Neural cell (in vitro differentiated cells): ENCODE data around the gene NCOA7. TPM values are rescaled to one million over a fixed set of nuclear protein-coding genes. Genes with fewer than 3 reads are reported as not detected.

Experiments
- H2AFZ ChIP-seq: fragments of 200-600, 300-800 bp; sonication (generic), shearing (Covaris generic); 2 replicates; pipeline ENCODE4 v1.6.0; 2014; ENCODE audit warnings: low read depth, mild to moderate bottlenecking, antibody characterized with exemption, low read length, moderate library complexity
- H3F3A ChIP-seq: fragments of 200-600 bp; shearing (Covaris generic); 2 replicates; pipeline ENCODE4 v1.6.1; 2016; ENCODE audit warnings: mild to moderate bottlenecking, moderate library complexity, mixed read lengths, antibody characterized with exemption, low read length; ENCODE audit not compliant: insufficient read depth, poor library complexity, severe bottlenecking
- H3K27ac ChIP-seq: fragments of 200-600, 300-800 bp; sonication (generic), shearing (Covaris generic); 2 replicates; pipeline ENCODE4 v1.5.1; 2014; ENCODE audit warnings: mild to moderate bottlenecking, low read length, moderate library complexity
- H3K27me3 ChIP-seq: fragments of 300-800, 200-600 bp; sonication (generic), shearing (Covaris generic); 2 replicates; pipeline ENCODE4 v1.6.0; 2014; ENCODE audit warnings: mild to moderate bottlenecking, low read depth, low read length, moderate library complexity; ENCODE audit not compliant: insufficient read depth
- H3K36me3 ChIP-seq: fragments of 300-800, 200-600 bp; sonication (generic), shearing (Covaris generic); 2 replicates; pipeline ENCODE4 v1.5.1; 2014; ENCODE audit warnings: mild to moderate bottlenecking, antibody characterized with exemption, low read length, moderate library complexity; ENCODE audit not compliant: insufficient read depth
- H3K4me2 ChIP-seq: fragments of 300-800, 200-600 bp; sonication (generic), shearing (Covaris generic); 2 replicates; pipeline ENCODE4 v1.6.0; 2014; ENCODE audit warnings: mild to moderate bottlenecking, low read length
- H3K4me3 ChIP-seq: fragments of 300-800, 200-600 bp; sonication (generic), shearing (Covaris generic); 2 replicates; pipeline ENCODE4 v1.5.1; 2014; ENCODE audit warnings: mild to moderate bottlenecking, low read length, moderate library complexity
- H3K79me2 ChIP-seq: fragments of 200-600 bp; shearing (Covaris generic); replicated peaks from 2 replicates; pipeline ENCODE4 v1.6.0; 2014; ENCODE audit warnings: mild to moderate bottlenecking, low read length, moderate library complexity; ENCODE audit not compliant: insufficient read depth
- H3K9ac ChIP-seq: fragments of 300-800, 200-600 bp; sonication (generic), shearing (Covaris generic); 2 replicates; pipeline ENCODE4 v1.6.1; 2016; ENCODE audit warnings: mild to moderate bottlenecking, low read length, mixed read lengths
- H3K9me2 ChIP-seq: fragments of 200-600 bp; shearing (Covaris generic); 2 replicates; pipeline ENCODE4 v1.6.1; 2016; ENCODE audit warnings: mild to moderate bottlenecking, low read length, mixed read lengths; ENCODE audit not compliant: insufficient read depth
- H3K9me3 ChIP-seq: fragments of 200-600, 300-800 bp; sonication (generic), shearing (Covaris generic); 2 replicates; pipeline ENCODE4 v1.6.1; 2016; ENCODE audit warnings: mild to moderate bottlenecking, mixed run types, low read length, moderate library complexity, mixed read lengths
- H4K20me1 ChIP-seq: fragments of 200-600 bp; shearing (Covaris generic); 2 replicates; pipeline ENCODE4 v1.6.1; 2016; ENCODE audit warnings: mild to moderate bottlenecking, mixed run types; ENCODE audit not compliant: insufficient read depth
- EP300 ChIP-seq: fragments of 450-650 bp; conservative IDR thresholded peaks from 2 replicates; pipeline ENCODE4 v1.6.1; 2014; ENCODE audit warnings: antibody characterized with exemption, mild to moderate bottlenecking, moderate library complexity; ENCODE audit not compliant: poor library complexity, severe bottlenecking
- EZH2 ChIP-seq: fragments of 200-600, 300-800 bp; shearing (Covaris generic), sonication (generic); IDR thresholded peaks from 2 replicates; pipeline ENCODE4 v1.6.1; 2014; ENCODE audit warnings: antibody characterized with exemption, low read length, borderline replicate concordance, mild to moderate bottlenecking; ENCODE audit not compliant: insufficient read depth, poor library complexity, severe bottlenecking
- MXI1 ChIP-seq: fragments of 450-650 bp; conservative IDR thresholded peaks from 2 replicates; pipeline ENCODE4 v1.6.1; 2014; ENCODE audit warnings: antibody characterized with exemption, mild to moderate bottlenecking; ENCODE audit not compliant: poor library complexity, severe bottlenecking
- POLR2AphosphoS5 ChIP-seq: IDR thresholded peaks from 2 replicates; pipeline ENCODE4 v1.6.1; 2012
- RAD21 ChIP-seq: fragments of 450-650 bp; conservative IDR thresholded peaks from 2 replicates; pipeline ENCODE4 v1.6.1; 2014; ENCODE audit warnings: antibody characterized with exemption, mild to moderate bottlenecking, moderate library complexity
- SMC3 ChIP-seq: fragments of 450-650 bp; conservative IDR thresholded peaks from 2 replicates; pipeline ENCODE4 v1.6.1; 2014; ENCODE audit warnings: antibody characterized with exemption, mild to moderate bottlenecking, moderate library complexity; ENCODE audit not compliant: poor library complexity
- TAF1 ChIP-seq: IDR thresholded peaks from 2 replicates; pipeline ENCODE4 v1.6.1; 2012; ENCODE audit warnings: low read depth
- polyA plus RNA-seq: library from polyadenylated mRNA; depleted of rRNA; stranded (reverse); fragments of >200 nt; gene quantifications from 2 replicates; pipeline ENCODE4 v1.2.3, GENCODE V29; 2014
- TF ChIP-seq, protein P1 (sequence below): IDR thresholded peaks from 2 replicates; pipeline ENCODE4 v1.6.1; 2012; ENCODE audit warnings: borderline replicate concordance
- TF ChIP-seq, protein P2 (sequence below): fragments of 450-650 bp; IDR thresholded peaks from 2 replicates; pipeline ENCODE4 v1.5.1; 2014; ENCODE audit warnings: antibody characterized with exemption, mild to moderate bottlenecking, moderate library complexity; ENCODE audit not compliant: poor library complexity, severe bottlenecking

Gene NCOA7
- polyA plus RNA-seq, 1 donor from 2014 or later, result 17.1 TPM

DNA sequence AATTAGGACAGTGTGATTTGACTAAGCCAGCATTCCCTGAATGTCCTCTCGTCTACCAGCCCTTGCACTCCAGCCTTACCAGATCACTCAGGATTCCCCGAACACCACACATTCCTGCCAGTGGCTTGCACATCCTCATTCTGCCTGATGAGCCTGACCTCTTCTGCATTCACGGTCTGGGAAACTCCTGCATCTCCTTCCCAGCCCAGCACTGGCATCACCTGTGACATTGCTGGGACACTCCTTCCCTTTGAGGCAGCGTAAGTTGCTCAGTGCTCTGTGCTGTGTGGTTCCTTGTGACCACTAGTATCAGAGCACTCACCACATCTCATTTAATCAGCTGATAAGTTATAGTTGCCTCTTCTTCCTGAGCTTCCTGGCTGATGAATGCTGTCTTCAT, 17.3 kb downstream of the NCOA7 start:
- TF ChIP-seq, protein P1, sequence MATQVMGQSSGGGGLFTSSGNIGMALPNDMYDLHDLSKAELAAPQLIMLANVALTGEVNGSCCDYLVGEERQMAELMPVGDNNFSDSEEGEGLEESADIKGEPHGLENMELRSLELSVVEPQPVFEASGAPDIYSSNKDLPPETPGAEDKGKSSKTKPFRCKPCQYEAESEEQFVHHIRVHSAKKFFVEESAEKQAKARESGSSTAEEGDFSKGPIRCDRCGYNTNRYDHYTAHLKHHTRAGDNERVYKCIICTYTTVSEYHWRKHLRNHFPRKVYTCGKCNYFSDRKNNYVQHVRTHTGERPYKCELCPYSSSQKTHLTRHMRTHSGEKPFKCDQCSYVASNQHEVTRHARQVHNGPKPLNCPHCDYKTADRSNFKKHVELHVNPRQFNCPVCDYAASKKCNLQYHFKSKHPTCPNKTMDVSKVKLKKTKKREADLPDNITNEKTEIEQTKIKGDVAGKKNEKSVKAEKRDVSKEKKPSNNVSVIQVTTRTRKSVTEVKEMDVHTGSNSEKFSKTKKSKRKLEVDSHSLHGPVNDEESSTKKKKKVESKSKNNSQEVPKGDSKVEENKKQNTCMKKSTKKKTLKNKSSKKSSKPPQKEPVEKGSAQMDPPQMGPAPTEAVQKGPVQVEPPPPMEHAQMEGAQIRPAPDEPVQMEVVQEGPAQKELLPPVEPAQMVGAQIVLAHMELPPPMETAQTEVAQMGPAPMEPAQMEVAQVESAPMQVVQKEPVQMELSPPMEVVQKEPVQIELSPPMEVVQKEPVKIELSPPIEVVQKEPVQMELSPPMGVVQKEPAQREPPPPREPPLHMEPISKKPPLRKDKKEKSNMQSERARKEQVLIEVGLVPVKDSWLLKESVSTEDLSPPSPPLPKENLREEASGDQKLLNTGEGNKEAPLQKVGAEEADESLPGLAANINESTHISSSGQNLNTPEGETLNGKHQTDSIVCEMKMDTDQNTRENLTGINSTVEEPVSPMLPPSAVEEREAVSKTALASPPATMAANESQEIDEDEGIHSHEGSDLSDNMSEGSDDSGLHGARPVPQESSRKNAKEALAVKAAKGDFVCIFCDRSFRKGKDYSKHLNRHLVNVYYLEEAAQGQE, result no peak
- TF ChIP-seq SMC3, result no peak
- TF ChIP-seq MXI1, result no peak
- no peak for TF ChIP-seq EZH2
- TF ChIP-seq RAD21, result no peak
- TF ChIP-seq, protein P2, sequence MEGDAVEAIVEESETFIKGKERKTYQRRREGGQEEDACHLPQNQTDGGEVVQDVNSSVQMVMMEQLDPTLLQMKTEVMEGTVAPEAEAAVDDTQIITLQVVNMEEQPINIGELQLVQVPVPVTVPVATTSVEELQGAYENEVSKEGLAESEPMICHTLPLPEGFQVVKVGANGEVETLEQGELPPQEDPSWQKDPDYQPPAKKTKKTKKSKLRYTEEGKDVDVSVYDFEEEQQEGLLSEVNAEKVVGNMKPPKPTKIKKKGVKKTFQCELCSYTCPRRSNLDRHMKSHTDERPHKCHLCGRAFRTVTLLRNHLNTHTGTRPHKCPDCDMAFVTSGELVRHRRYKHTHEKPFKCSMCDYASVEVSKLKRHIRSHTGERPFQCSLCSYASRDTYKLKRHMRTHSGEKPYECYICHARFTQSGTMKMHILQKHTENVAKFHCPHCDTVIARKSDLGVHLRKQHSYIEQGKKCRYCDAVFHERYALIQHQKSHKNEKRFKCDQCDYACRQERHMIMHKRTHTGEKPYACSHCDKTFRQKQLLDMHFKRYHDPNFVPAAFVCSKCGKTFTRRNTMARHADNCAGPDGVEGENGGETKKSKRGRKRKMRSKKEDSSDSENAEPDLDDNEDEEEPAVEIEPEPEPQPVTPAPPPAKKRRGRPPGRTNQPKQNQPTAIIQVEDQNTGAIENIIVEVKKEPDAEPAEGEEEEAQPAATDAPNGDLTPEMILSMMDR, result no peak
- no peak for TF ChIP-seq POLR2AphosphoS5
- Histone ChIP-seq H2AFZ (no peak overlapping the region), H3K27ac (no peak overlapping the region), H3K9me2 (no peaks in the 10 kb centered on the region), H3F3A (no peaks in the 10 kb centered on the region), H3K79me2 (no peaks in the 10 kb centered on the region), H3K36me3 (no peaks in the 10 kb centered on the region), H3K4me3 (no peak overlapping the region), H3K9me3 (no peaks in the 10 kb centered on the region), H3K9ac (no peak overlapping the region), H4K20me1 (no peaks in the 10 kb centered on the region), H3K27me3 (no peaks in the 10 kb centered on the region), H3K4me2 (no peak overlapping the region)

DNA sequence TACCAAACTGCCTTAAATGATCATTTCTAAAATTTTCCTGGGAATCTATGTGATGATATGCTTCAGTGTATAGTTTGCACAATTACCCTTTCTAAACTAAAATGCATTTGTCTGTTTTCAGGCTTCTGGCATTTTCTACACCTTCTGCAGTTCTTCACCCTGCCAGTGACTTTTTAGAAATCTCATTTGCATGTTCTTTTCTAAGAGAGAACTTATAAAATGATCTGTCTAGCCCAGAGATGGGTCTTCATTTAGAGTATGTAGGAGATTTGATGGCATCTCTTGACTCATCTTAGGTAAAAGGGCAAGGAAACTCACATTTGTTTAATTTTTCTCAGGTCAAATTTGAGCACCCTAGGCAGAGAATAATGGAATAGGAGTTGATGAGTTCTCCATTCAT, 17.8 kb downstream of the NCOA7 start:
- no peak overlapping the region for H3K9ac ChIP-seq
- no peak overlapping the region for H3K4me2 ChIP-seq
- no peaks in the 10 kb centered on the region for H3K27me3 ChIP-seq
- H4K20me1 ChIP-seq, result no peaks in the 10 kb centered on the region
- no peaks in the 10 kb centered on the region for H3K36me3 ChIP-seq
- TF ChIP-seq RAD21 (no peak), POLR2AphosphoS5 (no peak), EP300 (no peak), MXI1 (no peak), SMC3 (no peak), TAF1 (no peak), EZH2 (no peak)
- TF ChIP-seq, protein P1, result no peak
- TF ChIP-seq, protein P2, result no peak
- no peak overlapping the region for H3K27ac ChIP-seq
- no peaks in the 10 kb centered on the region for H3K79me2 ChIP-seq
- no peaks in the 10 kb centered on the region for H3F3A ChIP-seq
- no peaks in the 10 kb centered on the region for H3K9me3 ChIP-seq
- H2AFZ ChIP-seq, result no peak overlapping the region
- no peak overlapping the region for H3K4me3 ChIP-seq
- no peaks in the 10 kb centered on the region for H3K9me2 ChIP-seq
